GM11168 (cell line): ENCODE results near the gene PCDH9.
"Not testable (repeated sequence)": the region's sequence is repeated elsewhere in the genome, so short reads cannot be mapped to it uniquely, and the experiment has no call there.

Source experiments
- in situ Hi-C: fragments of 300-500 bp; cut with MboI; formaldehyde crosslinking; loops from one replicate; pipeline ENCODE4 v1.12.0; 2022; ENCODE audit warnings: low sequenced_read_pairs; ENCODE audit not compliant: unreplicated experiment

Gene PCDH9

GRCh38 chr13:66937423-66937822 is 292.7 kb downstream of the PCDH9 start:
- in situ Hi-C loops: no loop called here

DNA sequence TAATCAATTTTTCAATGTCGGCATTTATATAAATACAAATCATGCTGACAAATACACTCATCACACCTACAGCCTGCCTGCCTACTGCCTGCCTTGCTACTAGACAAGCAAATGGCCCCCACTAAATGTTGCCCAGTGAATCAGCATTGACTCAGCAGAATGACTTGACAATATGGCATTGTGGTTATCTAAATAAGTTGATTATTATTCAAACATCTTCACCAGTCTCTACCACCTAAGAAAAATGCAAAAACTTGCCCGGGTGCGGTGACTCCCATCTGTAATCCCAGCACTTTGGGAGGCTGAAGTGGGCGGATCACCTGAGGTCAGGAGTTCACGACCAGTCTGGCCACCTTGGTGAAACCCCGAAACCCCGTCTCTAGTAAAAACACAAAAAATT is 296.1 kb downstream of the PCDH9 start:
- in situ Hi-C loops: no loop called here

- in situ Hi-C loops: no loop called here
These were observed 296.6 kb downstream of the PCDH9 start for GRCh38 chr13:66933527-66933926.

DNA sequence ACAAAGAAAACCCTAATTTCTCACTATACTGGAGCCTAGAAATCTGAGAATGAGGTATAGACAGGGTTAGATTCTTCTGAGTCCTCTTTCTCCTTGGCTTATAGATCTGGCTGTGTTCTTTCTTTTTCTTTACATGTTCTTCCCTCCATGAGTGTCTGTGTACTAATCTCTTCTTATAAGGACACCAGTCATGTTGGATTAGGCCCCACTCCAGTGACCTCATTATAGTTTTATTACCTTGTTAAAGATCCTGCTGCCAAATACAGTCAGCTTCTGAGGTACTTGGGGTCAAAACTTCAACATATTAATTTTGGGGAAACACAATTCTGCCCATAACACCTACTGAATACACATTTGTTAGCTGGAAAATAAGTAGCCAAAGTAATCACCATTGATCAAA is 302.6 kb downstream of the PCDH9 start:
- in situ Hi-C loops: no loop called here

DNA sequence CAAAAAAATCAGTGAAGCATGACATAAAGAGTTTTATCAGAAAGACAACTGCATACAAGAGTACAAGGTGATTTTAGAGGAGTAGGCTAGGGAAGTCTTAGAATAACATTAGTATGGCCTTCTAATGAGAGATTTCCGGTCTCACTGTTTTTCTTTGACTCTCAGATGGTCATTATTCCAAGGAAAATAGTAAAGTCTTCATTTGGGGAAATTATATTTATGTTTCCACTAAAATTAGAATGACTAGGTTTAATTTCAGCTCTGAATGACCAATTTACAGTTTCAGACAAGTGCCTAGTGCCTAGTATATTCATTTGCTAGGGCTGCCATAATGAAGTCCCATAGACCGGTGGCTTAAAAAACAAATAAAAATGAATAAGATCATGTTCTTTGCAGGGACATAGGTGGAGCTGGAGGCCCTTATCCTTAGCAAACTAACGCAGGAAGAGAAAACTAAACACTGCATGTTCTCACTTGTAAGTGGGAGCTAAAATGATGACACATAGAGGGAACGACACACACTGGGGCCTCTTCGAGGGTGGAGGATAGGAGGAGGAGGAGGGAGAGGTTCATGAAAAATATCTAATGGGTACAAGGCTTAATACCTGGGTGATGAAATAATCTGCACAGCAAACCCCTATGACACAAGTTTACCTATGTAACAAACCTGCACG is 303.1 kb downstream of the PCDH9 start:
- in situ Hi-C loops: no loop called here

DNA sequence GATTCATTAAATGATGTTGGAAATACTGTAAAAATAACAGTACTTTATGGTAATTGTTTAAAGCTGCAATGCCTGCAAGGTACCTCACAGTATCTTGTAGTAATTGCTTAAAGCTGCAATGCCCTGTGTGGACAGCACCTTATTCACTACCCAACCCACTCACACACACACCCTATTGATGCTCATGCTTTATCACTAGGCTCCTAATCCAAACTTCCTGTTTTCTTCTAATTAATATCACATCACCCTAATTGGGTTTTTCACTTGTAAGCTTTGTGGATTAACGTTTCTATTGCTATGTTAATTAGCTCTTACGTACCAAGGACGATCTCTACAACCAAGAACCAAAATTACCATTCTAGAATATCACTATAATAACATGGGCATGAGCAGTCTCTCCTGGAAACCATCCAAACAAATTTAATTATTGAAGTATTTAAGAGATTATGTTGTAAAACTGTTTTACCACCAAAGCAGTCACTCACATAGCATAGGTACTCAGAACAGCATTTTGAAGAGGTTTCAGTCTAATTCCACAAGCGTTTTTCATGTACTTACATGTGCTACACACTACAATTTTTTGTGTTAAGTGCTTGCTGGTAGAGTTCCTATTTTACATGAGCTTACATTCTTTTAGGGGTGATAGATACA is 303.8 kb downstream of the PCDH9 start:
- in situ Hi-C loops: no loop called here

- in situ Hi-C loops: no loop called here
These were observed 307.7 kb downstream of the PCDH9 start for GRCh38 chr13:66922444-66922843.

DNA sequence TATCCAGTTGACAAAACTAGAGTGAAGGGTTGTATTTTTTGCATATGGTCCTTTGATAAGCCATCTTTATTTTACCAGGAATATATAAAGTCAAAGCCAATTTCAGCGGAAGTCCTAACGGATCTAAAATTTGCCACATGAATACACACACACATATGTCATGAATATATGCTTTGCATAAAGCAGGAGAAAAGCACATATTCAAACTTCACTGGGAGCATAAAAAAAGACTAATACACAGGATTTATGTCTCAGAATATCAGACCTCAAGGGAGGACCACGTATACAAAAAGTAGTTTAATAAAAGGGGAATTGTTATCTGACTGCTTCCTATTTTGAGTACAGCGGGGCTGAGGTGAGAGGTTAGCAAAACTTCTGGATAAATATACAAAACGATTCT is 308.7 kb downstream of the PCDH9 start:
- in situ Hi-C loops: no loop called here

DNA sequence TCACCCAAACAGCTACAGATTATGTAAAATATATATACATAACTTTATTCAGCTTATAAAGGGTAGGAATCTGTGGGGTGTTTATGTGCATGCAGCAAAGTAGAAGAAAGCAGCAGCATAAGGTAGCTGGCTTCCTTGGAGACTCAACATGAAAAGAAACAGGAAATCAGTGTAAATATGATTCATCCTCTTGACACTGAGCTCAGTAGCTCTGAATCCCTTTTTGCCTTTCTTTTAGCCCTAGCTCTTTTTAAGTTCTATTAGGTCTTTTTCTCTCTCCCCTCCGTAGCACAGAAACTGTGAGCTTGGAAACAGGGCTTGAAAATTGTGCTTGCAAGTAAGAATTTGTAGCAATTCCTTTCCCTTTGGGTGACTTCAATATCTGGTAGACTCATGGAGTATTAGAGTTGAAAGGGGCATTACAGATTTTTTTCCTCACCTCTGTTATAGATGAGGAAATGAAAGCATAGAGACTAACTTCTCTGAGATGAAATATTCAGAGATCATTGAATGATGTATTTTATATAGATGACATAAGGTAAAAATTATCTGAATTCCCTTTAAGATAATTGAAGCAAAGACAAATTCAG is 314.4 kb downstream of the PCDH9 start:
- in situ Hi-C loops: no loop called here

GRCh38 chr13:66914155-66914554 is 316.0 kb downstream of the PCDH9 start:
- in situ Hi-C loops: no loop called here

DNA sequence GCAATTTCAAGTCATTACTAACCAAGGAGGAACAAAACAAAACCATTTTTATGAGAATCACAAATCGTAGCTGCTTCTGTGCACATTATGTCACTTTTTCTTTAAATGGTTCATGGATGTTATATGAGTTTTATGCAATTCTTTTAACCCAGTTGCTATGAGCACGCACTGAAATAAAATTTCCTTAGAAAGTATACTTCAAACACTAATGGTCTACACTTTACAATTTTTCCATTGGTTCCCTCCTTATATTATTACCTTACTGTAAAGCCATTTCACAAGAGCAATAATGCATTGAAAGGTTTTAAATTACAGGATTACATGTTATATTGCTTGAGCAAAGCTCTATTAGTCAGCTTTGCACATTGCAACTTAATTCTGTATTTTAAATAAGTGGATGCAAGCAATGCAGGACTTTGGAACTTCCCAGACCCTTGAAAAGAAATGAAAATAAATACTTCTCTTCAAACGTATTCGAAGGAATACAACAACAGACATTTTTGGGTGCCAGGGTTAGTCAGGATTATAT is 318.7 kb downstream of the PCDH9 start:
- in situ Hi-C loops: no loop called here

- in situ Hi-C loops: no loop called here
These were observed 330.2 kb downstream of the PCDH9 start for GRCh38 chr13:66899955-66900354.

DNA sequence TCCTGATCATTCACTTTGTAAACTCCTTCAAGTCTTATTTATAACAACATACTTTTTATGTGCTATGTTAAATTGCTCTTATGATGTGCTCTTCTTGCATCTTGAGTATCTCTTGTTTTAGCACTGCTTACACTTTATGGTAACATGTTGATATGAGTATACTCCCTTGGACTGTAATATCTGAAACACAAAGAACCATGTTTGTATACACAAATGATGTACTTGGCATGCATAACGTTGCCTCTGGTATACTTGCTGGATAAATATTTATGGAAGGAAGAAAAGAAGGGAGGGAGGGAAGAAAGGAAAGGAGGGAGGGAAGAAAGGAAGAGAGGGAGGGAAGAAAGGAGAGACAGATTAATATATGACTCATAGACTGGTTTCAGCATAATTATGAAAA is 333.2 kb downstream of the PCDH9 start:
- in situ Hi-C loops: no loop called here

- in situ Hi-C loops: no loop called here
These were observed 334.4 kb downstream of the PCDH9 start for GRCh38 chr13:66895780-66896179.

- in situ Hi-C loops: no loop called here
These were observed 334.8 kb downstream of the PCDH9 start for GRCh38 chr13:66895320-66895719.

DNA sequence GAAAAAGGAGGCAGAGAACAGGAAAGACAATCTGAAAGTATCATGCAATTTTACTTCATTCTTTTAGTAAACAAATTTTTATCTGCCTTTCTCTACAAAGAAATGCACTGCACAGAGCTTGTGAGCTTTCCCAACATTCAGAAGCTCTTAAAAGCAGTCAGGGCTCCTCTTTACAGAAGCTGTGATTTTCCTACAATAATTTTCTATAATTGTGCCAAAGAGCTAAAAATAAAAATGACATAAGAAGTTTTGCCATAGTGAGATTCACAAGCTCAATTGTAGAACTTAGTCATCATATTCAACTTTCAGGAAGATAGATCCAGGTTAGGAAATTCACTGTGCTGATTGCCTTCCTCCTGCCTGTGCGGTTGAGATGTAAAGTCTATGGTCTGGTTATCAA is 341.4 kb downstream of the PCDH9 start:
- in situ Hi-C loops: no loop called here

DNA sequence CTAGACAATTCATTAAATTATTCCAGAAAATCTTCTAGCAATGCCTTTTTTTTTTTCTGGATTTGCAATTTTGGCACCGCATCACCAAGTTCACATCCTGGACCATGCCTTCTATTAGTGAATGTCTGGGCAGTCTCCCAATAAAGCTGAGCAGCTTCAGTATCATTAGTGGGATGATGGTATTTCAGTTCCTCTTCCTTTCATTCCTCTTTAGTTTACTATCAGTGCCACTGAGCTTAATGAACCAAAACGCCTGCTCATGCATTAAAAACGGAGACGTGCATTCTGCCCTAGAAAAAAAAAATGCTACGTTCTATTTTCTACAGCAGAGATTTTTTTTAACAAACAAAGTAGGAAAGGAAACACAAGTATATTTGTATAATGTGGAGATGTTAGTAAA is 343.0 kb downstream of the PCDH9 start:
- in situ Hi-C loops: no loop called here

DNA sequence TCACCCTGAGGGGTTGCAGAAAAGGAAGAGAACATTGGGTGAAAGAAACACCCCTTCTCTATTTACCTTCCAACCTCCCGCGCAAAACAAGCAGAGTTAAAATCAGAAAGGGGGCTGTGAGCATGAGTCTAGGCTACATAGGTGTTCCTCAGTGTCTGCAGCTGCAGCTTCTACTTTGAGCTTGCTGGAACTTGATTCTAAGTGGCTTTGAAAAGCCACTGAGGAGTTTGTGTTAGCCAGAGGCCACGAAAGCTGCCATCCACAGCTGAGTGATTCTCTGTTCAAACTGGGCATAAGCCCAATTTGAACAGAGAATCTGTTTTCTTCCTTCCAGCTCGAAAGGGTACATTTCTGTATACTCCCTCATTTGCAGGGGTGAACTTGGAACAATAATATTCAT is 343.9 kb downstream of the PCDH9 start:
- in situ Hi-C loops: no loop called here

- in situ Hi-C loops: not testable (repeated sequence)
These were observed 349.0 kb downstream of the PCDH9 start for GRCh38 chr13:66881170-66881569.

DNA sequence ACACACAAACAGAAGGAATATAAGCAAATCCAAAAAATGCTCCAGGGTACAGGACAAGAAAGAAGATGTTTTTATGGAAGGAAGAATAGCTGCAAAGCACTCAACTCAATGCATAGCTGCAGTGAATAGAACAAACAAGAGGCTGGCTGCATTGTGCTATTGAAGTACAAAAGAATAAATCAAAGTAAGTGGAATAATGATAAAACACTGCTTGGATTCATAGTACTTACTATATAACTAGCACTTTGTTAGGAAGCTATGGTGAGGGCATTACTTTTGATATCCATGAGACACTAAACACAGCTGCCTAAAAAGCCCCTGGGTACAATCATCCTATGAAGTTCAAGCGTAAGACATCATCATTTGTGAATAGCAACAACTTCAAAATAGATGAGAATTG is 350.1 kb downstream of the PCDH9 start:
- in situ Hi-C loops: no loop called here

DNA sequence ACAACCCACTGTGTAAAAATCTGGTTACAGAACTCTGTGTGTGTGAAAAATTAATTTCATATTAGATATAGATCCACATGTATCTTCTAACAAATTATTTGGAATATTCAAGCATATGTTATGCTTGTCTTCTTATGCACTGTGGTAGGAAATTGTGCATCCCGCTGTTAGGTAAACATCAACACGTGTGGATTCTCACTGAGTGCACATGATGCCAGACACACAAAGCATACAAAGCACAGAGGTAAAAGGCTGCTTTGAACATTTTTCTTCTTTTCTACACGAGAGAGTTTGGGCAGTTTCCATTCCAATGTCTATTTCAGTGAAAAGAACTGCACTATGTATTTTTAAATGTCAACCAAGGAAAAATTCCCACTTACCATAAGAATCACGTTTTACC is 354.9 kb downstream of the PCDH9 start:
- in situ Hi-C loops: no loop called here

GRCh38 chr13:66864627-66865026 is 365.5 kb downstream of the PCDH9 start:
- in situ Hi-C loops: no loop called here
